Measurements from ENCODE around the gene CDK11A.
A peak's percentile ranks its signal among the peaks of the same experiment; 100 is the strongest.

Gene CDK11A

DNA sequence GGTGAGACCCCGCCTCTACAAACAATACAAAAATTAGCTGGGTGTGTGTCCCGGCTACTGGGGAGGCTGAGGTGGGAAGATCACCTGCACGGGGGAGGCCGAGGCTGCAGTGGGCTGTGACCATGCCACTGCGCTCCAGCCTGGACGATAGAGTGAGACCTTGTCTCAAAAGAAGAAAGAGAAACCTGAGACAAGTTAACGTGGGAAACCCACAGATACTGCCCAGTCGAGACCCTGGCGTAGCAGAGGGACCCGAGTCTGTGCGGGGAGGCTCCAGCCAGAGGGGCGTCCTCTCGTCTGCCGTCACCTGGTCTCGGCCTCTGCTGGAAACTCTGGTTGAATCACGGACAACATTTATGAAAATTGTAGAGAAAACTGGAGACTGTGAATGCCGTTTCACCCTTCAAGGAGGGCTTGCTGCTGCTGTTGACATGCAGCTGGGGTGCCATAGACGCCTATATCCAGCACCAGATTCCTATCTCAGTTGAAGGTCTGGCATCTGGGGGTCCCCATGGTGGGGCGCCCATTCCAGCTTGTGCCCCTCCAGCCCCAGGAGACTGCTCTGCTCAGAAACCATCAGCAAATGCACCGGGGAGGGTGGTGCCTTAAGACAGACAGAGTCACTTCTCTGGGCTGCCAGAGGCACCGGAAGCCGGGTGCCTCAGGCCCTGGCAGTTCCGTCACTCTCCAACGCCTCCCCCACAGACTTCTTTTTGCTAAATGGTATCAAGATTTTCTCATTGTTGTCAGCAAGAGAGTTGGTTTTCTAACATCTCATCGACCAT, 51.8 kb downstream of the CDK11A start:
- TF ChIP-seq POLR2AphosphoS5 (IDR thresholded peaks at IDR 0.05; ENCODE audit: low read depth) (no peak), SPI1 (IDR thresholded peaks at IDR 0.05; ENCODE audit: borderline replicate concordance, low read depth) (no peak), GABPA (IDR thresholded peaks at IDR 0.05; ENCODE audit: low read depth) (no peak)
- TF ChIP-seq, protein P1, sequence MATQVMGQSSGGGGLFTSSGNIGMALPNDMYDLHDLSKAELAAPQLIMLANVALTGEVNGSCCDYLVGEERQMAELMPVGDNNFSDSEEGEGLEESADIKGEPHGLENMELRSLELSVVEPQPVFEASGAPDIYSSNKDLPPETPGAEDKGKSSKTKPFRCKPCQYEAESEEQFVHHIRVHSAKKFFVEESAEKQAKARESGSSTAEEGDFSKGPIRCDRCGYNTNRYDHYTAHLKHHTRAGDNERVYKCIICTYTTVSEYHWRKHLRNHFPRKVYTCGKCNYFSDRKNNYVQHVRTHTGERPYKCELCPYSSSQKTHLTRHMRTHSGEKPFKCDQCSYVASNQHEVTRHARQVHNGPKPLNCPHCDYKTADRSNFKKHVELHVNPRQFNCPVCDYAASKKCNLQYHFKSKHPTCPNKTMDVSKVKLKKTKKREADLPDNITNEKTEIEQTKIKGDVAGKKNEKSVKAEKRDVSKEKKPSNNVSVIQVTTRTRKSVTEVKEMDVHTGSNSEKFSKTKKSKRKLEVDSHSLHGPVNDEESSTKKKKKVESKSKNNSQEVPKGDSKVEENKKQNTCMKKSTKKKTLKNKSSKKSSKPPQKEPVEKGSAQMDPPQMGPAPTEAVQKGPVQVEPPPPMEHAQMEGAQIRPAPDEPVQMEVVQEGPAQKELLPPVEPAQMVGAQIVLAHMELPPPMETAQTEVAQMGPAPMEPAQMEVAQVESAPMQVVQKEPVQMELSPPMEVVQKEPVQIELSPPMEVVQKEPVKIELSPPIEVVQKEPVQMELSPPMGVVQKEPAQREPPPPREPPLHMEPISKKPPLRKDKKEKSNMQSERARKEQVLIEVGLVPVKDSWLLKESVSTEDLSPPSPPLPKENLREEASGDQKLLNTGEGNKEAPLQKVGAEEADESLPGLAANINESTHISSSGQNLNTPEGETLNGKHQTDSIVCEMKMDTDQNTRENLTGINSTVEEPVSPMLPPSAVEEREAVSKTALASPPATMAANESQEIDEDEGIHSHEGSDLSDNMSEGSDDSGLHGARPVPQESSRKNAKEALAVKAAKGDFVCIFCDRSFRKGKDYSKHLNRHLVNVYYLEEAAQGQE (IDR thresholded peaks at IDR 0.05; ENCODE audit: insufficient replicate concordance, low read depth): no peak
- TF ChIP-seq, protein P2, sequence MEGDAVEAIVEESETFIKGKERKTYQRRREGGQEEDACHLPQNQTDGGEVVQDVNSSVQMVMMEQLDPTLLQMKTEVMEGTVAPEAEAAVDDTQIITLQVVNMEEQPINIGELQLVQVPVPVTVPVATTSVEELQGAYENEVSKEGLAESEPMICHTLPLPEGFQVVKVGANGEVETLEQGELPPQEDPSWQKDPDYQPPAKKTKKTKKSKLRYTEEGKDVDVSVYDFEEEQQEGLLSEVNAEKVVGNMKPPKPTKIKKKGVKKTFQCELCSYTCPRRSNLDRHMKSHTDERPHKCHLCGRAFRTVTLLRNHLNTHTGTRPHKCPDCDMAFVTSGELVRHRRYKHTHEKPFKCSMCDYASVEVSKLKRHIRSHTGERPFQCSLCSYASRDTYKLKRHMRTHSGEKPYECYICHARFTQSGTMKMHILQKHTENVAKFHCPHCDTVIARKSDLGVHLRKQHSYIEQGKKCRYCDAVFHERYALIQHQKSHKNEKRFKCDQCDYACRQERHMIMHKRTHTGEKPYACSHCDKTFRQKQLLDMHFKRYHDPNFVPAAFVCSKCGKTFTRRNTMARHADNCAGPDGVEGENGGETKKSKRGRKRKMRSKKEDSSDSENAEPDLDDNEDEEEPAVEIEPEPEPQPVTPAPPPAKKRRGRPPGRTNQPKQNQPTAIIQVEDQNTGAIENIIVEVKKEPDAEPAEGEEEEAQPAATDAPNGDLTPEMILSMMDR (IDR thresholded peaks at IDR 0.05; ENCODE audit: insufficient read depth, low read length): no peak
- DNase-seq (ENCODE audit: low read depth in 1 of 2, low spot score in 1 of 2): peak in 1 of 2 experiments; percentile 61
- Histone ChIP-seq H3K27ac (replicated peaks) (peak overlapping the region; percentile 60), H3K27me3 (ENCODE audit: insufficient read depth, poor library complexity, severe bottlenecking) (no peaks in the 10 kb centered on the region), H3K4me3 (replicated peaks; ENCODE audit: insufficient read depth, low read length) (no peak overlapping the region)

DNA sequence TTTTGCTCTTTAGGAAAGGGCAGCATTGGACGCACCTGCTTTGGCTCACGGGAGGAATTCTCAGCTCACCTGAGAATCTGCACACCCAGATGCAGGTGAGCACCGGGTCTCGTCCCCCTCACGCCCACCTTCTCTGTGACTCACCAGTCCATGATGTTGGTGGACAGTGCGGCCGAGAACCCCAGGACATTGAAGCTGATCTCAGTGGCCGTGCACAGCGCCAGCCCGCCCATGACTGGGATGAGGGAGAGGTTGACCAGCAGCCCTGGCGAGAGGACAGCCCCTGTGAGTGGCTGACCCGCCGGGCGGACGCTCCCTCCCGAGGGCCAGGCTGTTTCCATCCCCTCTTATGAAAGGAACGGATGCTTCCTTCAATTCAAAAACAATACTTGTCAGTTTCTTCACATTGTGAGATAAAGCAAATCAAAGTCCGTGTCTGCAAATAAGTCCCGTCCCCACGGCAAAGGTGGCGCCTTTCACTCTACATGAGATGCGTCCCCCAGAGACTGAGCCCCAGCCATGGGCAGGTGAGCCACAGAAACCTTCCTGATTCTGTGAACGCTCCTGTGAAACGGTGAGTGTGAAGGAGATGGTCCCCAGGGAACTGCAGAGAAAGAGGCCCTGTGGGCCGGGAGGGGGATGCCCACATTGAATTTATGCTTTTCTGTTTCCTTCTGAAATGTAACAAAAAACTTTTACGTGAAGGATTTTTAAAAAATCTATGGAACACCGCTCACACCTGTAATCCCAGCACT, 52.6 kb downstream of the CDK11A start:
- DNase-seq (ENCODE audit: low read depth in 1 of 2, low spot score in 1 of 2): no peak
- H3K27ac ChIP-seq (replicated peaks): peak overlapping the region; percentile 60
- no peak overlapping the region for H3K4me3 ChIP-seq (replicated peaks; ENCODE audit: insufficient read depth, low read length)
- no peak for TF ChIP-seq GABPA (IDR thresholded peaks at IDR 0.05; ENCODE audit: low read depth)
- H3K27me3 ChIP-seq (ENCODE audit: insufficient read depth, poor library complexity, severe bottlenecking): no peaks in the 10 kb centered on the region

DNA sequence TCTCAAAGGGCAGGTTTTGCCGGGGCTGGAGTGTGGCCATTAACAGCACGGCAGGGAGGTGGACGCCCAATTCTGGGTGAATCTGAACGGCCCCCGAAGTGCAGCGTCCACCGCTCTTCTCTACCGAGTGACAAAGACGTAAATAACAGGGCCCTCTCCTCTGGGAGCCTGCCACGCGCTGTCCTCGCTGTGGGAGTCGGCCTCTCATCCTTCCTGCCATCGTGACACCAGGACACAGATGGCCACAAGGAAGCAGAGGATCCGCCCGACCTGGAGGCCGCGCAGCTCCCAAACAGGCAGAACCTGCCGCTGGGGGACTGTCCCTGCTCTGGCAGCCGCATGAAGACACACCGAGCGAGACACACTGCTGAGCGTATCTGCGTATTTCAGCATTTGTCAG, 53.3 kb downstream of the CDK11A start:
- H3K27me3 ChIP-seq (ENCODE audit: insufficient read depth, poor library complexity, severe bottlenecking): no peaks in the 10 kb centered on the region
- H3K27ac ChIP-seq (replicated peaks): peak overlapping the region; percentile 90
- DNase-seq (ENCODE audit: low read depth in 1 of 2, low spot score in 1 of 2): no peak
- H3K4me3 ChIP-seq (replicated peaks; ENCODE audit: insufficient read depth, low read length): no peak overlapping the region
- no peak for TF ChIP-seq SPI1 (IDR thresholded peaks at IDR 0.05; ENCODE audit: borderline replicate concordance, low read depth)
- TF ChIP-seq, protein P2 (IDR thresholded peaks at IDR 0.05; ENCODE audit: insufficient read depth, low read length): no peak

DNA sequence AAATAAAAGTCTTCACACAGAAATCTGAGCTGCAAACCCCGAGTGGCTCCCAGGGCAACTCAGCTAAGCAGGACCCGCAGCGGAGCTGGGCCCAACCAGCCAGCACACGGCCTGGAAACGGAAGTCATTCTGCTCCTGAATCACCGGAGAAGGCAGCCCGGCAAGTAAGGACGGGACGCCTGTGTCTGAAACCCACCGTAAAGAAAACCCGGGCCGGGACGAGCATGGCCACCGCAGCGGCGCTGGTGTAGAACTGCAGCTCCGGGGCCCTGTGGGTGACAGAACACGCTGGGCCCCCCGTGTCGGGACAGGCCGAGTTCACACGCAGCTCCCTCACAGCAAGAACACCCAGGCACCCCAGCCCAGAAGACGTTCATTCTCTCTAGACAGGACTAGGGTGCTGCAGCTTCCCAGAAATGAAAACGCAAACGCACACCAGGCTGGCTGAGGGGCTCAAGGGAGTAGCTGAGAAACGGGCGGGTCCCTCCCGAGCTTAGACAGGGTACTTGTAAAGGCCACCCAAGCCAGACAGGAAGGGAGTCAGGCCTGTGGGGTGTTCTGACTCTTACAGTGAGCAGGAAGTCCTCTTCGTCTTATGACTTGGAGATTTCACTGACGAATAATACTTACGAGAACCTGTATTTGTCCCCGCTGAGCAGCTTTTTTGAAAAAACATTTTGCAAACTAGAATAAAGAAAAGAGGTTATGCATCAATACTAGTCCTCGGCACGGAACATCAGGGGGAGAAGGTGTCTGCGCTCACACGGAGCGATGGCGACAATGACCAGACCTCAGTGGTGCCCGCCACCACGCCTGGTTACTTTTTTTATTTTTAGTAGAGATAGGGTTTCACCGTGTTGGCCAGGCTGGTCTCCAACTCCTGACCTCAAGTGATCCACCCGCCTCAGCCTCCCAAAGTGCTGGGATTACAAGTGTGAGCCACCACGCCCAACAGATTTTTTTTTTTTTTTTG, 54.4 kb downstream of the CDK11A start:
- Histone ChIP-seq H3K27ac (replicated peaks) (peak overlapping the region; percentile 90), H3K27me3 (ENCODE audit: insufficient read depth, poor library complexity, severe bottlenecking) (no peaks in the 10 kb centered on the region), H3K4me3 (replicated peaks; ENCODE audit: insufficient read depth, low read length) (no peak overlapping the region)
- peak in 1 of 2 experiments; percentile 58 for DNase-seq (ENCODE audit: low read depth in 1 of 2, low spot score in 1 of 2)
- peak; percentile 50; the same call in 1 of the 2 replicates for TF ChIP-seq POLR2AphosphoS5 (IDR thresholded peaks at IDR 0.05; ENCODE audit: low read depth)
- TF ChIP-seq GABPA (IDR thresholded peaks at IDR 0.05; ENCODE audit: low read depth): 0 out of 2 replicates have a peak, but pooled peaks have one; percentile 13
- TF ChIP-seq, protein P1 (IDR thresholded peaks at IDR 0.05; ENCODE audit: insufficient replicate concordance, low read depth): no peak
- no peak; the same call in 1 of the 2 replicates for TF ChIP-seq SPI1 (IDR thresholded peaks at IDR 0.05; ENCODE audit: borderline replicate concordance, low read depth)
- TF ChIP-seq, protein P2 (IDR thresholded peaks at IDR 0.05; ENCODE audit: insufficient read depth, low read length): no peak
